Keratinocyte (primary cell): ENCODE results near the gene HOOK2. TPM values are rescaled to one million over a fixed set of nuclear protein-coding genes. Genes with fewer than 3 reads are reported as not detected.

Source experiments
- DNase-seq: peaks from one replicate; pipeline ENCODE4 v3.0.0-alpha.2; 2011; ENCODE audit warnings: low read depth, missing footprints, low spot score
- FAIRE-seq: peaks from 2 replicates; lab custom pipeline; 2011; peaks lifted over from hg19 to GRCh38; lab: Jason Lieb, UNC
- H2AFZ ChIP-seq: 2 replicates; pipeline ENCODE4 v1.6.0; 2012; ENCODE audit warnings: low read length, control low read depth, inconsistent platforms; ENCODE audit not compliant: control insufficient read depth
- H3K27ac ChIP-seq: 2 replicates; pipeline ENCODE4 v1.5.1; 2011; ENCODE audit warnings: low read length; ENCODE audit not compliant: control insufficient read depth, insufficient read depth
- H3K27me3 ChIP-seq: 3 replicates; pipeline ENCODE4 v1.6.0; 2011; ENCODE audit warnings: low read length; ENCODE audit not compliant: control insufficient read depth, insufficient read depth; ENCODE audit errors: extremely low read depth
- H3K36me3 ChIP-seq, 2 experiments: 2 replicates in 1 of 2; 3 replicates in 1 of 2; pipeline ENCODE4 v1.5.1; 2011; ENCODE audit warnings: low read length in 2 of 2, mild to moderate bottlenecking in 1 of 2; ENCODE audit not compliant: control insufficient read depth in 2 of 2, insufficient read depth in 2 of 2; ENCODE audit errors: extremely low read depth in 1 of 2
- H3K4me1 ChIP-seq: 3 replicates; pipeline ENCODE4 v1.5.1; 2011; ENCODE audit warnings: low read length; ENCODE audit not compliant: control insufficient read depth, insufficient read depth; ENCODE audit errors: extremely low read depth
- H3K4me2 ChIP-seq: 3 replicates; pipeline ENCODE4 v1.6.0; 2011; ENCODE audit warnings: low read depth, low read length; ENCODE audit not compliant: control insufficient read depth, insufficient read depth; ENCODE audit errors: extremely low read depth
- H3K4me3 ChIP-seq, 3 experiments: fragments of 200-600 bp in 1 of 3; sonication (generic) in 1 of 3; 2 replicates in 2 of 3; 3 replicates in 1 of 3; pipeline ENCODE4 v1.5.1; 2011 to 2016; ENCODE audit warnings: low read length in 3 of 3, mild to moderate bottlenecking in 3 of 3, control low read depth in 2 of 3, inconsistent platforms in 1 of 3, low read depth in 1 of 3, mixed read lengths in 1 of 3, mixed run types in 1 of 3, moderate library complexity in 1 of 3; ENCODE audit not compliant: control insufficient read depth in 2 of 3, insufficient read depth in 2 of 3; ENCODE audit errors: extremely low read depth in 1 of 3
- H3K79me2 ChIP-seq: 2 replicates; pipeline ENCODE4 v1.6.0; 2012; ENCODE audit warnings: low read length; ENCODE audit not compliant: control insufficient read depth, insufficient read depth
- H3K9ac ChIP-seq: 3 replicates; pipeline ENCODE4 v1.6.0; 2011; ENCODE audit warnings: low read length; ENCODE audit not compliant: control insufficient read depth, insufficient read depth; ENCODE audit errors: extremely low read depth
- H3K9me1 ChIP-seq: 3 replicates; pipeline ENCODE4 v1.6.0; 2011; ENCODE audit warnings: low read length; ENCODE audit not compliant: control insufficient read depth, insufficient read depth; ENCODE audit errors: extremely low read depth
- H3K9me3 ChIP-seq: 2 replicates; pipeline ENCODE4 v1.5.1; 2012; ENCODE audit warnings: low read depth, low read length; ENCODE audit not compliant: control insufficient read depth
- H4K20me1 ChIP-seq: 3 replicates; pipeline ENCODE4 v1.6.0; 2011; ENCODE audit warnings: low read length; ENCODE audit not compliant: control insufficient read depth, insufficient read depth; ENCODE audit errors: extremely low read depth
- EZH2 ChIP-seq: IDR thresholded peaks from one replicate; pipeline ENCODE4 v1.6.1; 2012; ENCODE audit warnings: inconsistent platforms, mild to moderate bottlenecking, low read length, moderate library complexity
- dilution Hi-C: fragments of 300-500 bp; cut with MboI; formaldehyde crosslinking; loops from one replicate; pipeline ENCODE4 v1.7.0; 2020; ENCODE audit warnings: low sequenced_read_pairs; ENCODE audit not compliant: extremely low pct_ligation_motif_present
- polyA plus RNA-seq, 5 experiments: library from polyadenylated mRNA; depleted of rRNA in 3 of 5; stranded (reverse) in 3 of 5; stranded (forward) in 1 of 5; unstranded in 1 of 5; fragments of >200 nt; gene quantifications; 1 replicate in 1 of 5; 2 replicates in 3 of 5; 3 replicates in 1 of 5; pipeline versions ENCODE4 v1.2.1 to v1.2.3, GENCODE V29; 2011 to 2012; ENCODE audit warnings: missing spikeins in 2 of 5, low read depth in 1 of 5, low replicate concordance in 1 of 5
- TF ChIP-seq, protein P1 (sequence below), 3 experiments: IDR thresholded peaks in 1 of 3; conservative IDR thresholded peaks in 1 of 3; optimal IDR thresholded peaks in 1 of 3; 2 replicates in 2 of 3; 3 replicates in 1 of 3; pipeline versions ENCODE3 to v1.5.1; 2011; ENCODE audit warnings: low read length in 3 of 3, mild to moderate bottlenecking in 3 of 3, moderate library complexity in 2 of 3, control low read depth in 1 of 3, inconsistent platforms in 1 of 3; ENCODE audit not compliant: insufficient read depth in 2 of 3; ENCODE audit errors: extremely low read depth in 1 of 3

The HOOK2 gene
- polyA plus RNA-seq, 1 donor (not counting 4 experiments of a cell fraction or from before 2014, with no cell fraction given), result 21.9 TPM

DNA sequence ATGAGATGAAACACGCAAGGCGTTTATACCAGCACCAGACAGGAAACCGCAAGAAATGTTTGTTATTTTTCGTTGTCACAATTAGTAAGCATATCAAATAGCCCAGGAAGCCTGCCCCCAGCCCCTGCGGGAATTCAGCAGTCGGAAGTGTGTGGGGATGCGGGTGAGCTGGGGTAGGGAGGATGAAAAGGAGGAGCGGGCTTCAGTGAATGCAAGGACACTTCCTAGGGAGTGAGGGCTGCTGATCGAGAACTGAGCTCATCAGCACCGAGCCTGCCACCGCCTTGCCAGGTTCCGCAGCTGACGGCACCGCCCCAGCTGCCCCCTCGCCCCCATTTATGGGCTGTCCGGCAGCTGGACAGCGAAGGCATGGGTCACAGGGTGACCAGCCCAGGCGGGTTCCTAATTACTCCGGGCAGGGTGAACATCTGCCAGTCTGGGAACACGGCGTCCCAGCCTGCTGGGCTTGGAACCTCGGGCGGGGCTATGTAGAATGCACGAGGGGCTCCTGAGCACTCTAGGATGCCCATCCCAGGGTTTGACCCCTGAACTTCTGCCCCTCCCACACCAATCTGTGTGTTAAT is 25.3 kb downstream of the HOOK2 start:
- H3K27ac ChIP-seq, result no peak overlapping the region

DNA sequence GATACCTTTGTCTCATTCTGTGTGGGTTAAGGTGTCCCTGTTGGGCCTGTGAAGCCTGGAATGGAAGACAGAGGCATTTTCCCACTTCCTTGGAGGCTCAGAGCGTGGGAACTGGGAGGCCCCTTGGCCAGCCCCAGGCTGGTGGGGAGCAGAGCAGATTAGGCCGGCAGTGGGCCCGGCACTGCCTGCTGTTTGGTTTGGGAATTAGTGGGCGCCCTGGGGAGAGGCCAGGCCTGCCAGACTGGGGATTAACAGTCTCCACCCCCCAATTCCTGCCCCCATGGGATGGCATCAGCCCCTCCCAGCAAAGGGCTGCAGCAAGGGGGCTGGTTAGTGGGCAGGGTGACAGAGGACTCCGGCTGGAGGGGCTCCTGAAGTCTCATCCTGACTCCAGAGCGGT is 26.9 kb downstream of the HOOK2 start:
- no peaks in the 10 kb centered on the region for H3K79me2 ChIP-seq
- H3K4me2 ChIP-seq, result no peak overlapping the region
- FAIRE-seq, result no peak
- no peak for DNase-seq
- peaks cover 21% of the 10 kb centered on the region for H3K4me1 ChIP-seq
- H2AFZ ChIP-seq, result no peak overlapping the region
- H3K9me1 ChIP-seq, result no peaks in the 10 kb centered on the region
- H3K9ac ChIP-seq, result no peak overlapping the region
- H3K27me3 ChIP-seq, result peaks cover 24% of the 10 kb centered on the region
- TF ChIP-seq, protein P1, sequence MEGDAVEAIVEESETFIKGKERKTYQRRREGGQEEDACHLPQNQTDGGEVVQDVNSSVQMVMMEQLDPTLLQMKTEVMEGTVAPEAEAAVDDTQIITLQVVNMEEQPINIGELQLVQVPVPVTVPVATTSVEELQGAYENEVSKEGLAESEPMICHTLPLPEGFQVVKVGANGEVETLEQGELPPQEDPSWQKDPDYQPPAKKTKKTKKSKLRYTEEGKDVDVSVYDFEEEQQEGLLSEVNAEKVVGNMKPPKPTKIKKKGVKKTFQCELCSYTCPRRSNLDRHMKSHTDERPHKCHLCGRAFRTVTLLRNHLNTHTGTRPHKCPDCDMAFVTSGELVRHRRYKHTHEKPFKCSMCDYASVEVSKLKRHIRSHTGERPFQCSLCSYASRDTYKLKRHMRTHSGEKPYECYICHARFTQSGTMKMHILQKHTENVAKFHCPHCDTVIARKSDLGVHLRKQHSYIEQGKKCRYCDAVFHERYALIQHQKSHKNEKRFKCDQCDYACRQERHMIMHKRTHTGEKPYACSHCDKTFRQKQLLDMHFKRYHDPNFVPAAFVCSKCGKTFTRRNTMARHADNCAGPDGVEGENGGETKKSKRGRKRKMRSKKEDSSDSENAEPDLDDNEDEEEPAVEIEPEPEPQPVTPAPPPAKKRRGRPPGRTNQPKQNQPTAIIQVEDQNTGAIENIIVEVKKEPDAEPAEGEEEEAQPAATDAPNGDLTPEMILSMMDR (optimal IDR thresholded peaks at IDR 0.05 in 1 of 3, IDR thresholded peaks at IDR 0.05 in 1 of 3, conservative IDR thresholded peaks at IDR 0.05 in 1 of 3; ENCODE audit: extremely low read depth in 1 of 3, insufficient read depth in 2 of 3, low read length in 3 of 3), result no peak
- no peak for TF ChIP-seq EZH2
- no peaks in the 10 kb centered on the region for H3K9me3 ChIP-seq
- H3K36me3 ChIP-seq, result peaks cover 11 to 21% of the 10 kb centered on the region in 2 experiments
- no peak overlapping the region for H3K27ac ChIP-seq
- no peak overlapping the region for H3K4me3 ChIP-seq
- no peaks in the 10 kb centered on the region for H4K20me1 ChIP-seq
- dilution Hi-C loops, result no loop called here

More for the DNA sequence above, 25.3 kb downstream of the HOOK2 start:
- peak overlapping the region in 1 of 3 experiments; percentile 45 for H3K4me3 ChIP-seq
- no peak for DNase-seq
- H4K20me1 ChIP-seq, result no peaks in the 10 kb centered on the region
- no peaks in the 10 kb centered on the region for H3K79me2 ChIP-seq
- no peak overlapping the region for H2AFZ ChIP-seq
- H3K4me2 ChIP-seq, result peak overlapping the region; percentile 87
- H3K4me1 ChIP-seq, result peaks cover 21% of the 10 kb centered on the region
- peaks cover 24% of the 10 kb centered on the region for H3K27me3 ChIP-seq
- H3K36me3 ChIP-seq, result peaks cover 9 to 18% of the 10 kb centered on the region in 2 experiments
- TF ChIP-seq EZH2, result no peak
- TF ChIP-seq, protein P1 (optimal IDR thresholded peaks at IDR 0.05 in 1 of 3, IDR thresholded peaks at IDR 0.05 in 1 of 3, conservative IDR thresholded peaks at IDR 0.05 in 1 of 3; ENCODE audit: extremely low read depth in 1 of 3, insufficient read depth in 2 of 3, low read length in 3 of 3), result no peak
- dilution Hi-C loops, result no loop called here
- H3K9me3 ChIP-seq, result no peaks in the 10 kb centered on the region
- peak overlapping the region; percentile 1 for H3K9ac ChIP-seq
- no peaks in the 10 kb centered on the region for H3K9me1 ChIP-seq
- FAIRE-seq, result peak; percentile 63
